ENCODE measurements around the gene CAMTA1. TPM values are rescaled to one million over a fixed set of nuclear protein-coding genes. Genes with fewer than 3 reads are reported as not detected.

The CAMTA1 gene
- total RNA-seq, 2 donors from 2014 or later, result 36.7 to 51.9 TPM

DNA sequence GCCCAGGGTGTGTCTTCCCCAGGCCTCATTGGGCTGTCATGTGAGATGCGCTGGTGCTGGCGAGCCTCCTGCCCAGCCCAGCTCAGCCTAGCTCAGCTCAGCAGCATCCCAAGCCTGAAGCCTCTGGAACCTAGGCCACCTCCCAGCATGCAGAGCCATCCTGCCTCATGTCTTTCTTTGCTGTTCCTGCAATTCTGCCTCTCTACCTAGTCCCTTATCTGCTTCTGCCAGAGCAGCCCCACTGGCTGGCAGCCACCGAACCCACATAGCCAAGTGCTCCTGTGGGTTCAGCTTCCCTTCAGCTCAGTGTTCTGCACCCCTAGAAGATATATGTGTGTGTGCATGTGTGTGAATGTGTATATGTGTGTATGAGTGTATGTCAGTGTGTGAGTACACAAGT, 694.3 kb downstream of the CAMTA1 start:
- Mint-ChIP-seq H3K4me1 (no peaks in the 10 kb centered on the region), H3K27ac (no peak overlapping the region), H3K4me3 (no peak overlapping the region)

DNA sequence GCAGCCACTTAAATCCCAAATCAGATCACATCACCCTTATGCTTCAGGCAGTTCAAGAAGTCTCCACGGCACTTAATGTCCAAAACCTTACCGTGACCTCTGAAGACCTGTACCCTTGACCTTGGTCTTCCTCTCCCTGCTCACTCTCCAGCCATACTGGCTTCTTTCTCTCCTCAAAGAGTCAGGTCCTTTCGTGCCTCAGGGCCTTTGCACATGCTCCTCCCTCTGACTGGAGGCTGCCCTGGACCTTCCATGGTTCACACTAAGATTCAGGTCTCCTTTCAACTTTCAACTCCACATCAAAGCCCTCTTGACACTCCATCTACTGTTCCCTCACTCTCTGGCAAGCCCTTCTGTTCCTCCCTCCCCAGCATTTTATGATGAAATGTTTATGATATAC, 695.9 kb downstream of the CAMTA1 start:
- Mint-ChIP-seq H3K9me3 (no peaks in the 10 kb centered on the region), H3K36me3 (ENCODE audit: low read depth) (no peaks in the 10 kb centered on the region), H3K27ac (no peak overlapping the region), H3K4me1 (no peaks in the 10 kb centered on the region), H3K27me3 (peaks cover 3% of the 10 kb centered on the region), H3K4me3 (no peak overlapping the region)
- ATAC-seq (replicated peaks), result no peak

More for the DNA sequence above, 694.3 kb downstream of the CAMTA1 start:
- ATAC-seq (replicated peaks), result no peak
- Mint-ChIP-seq H3K9me3 (no peaks in the 10 kb centered on the region), H3K27me3 (peaks cover 3% of the 10 kb centered on the region), H3K36me3 (ENCODE audit: low read depth) (no peaks in the 10 kb centered on the region)

- no peaks in the 10 kb centered on the region for H3K4me1 Mint-ChIP-seq
- no peak overlapping the region for H3K27ac Mint-ChIP-seq
- no peaks in the 10 kb centered on the region for H3K9me3 Mint-ChIP-seq
- H3K36me3 Mint-ChIP-seq (ENCODE audit: low read depth), result no peaks in the 10 kb centered on the region
- H3K27me3 Mint-ChIP-seq, result peaks cover 3% of the 10 kb centered on the region
- no peak for ATAC-seq (replicated peaks)
- H3K4me3 Mint-ChIP-seq, result no peak overlapping the region
Measured at GRCh38 chr1:7482077-7482476, 696.8 kb downstream of the CAMTA1 start.

GRCh38 chr1:7482772-7483495, 697.7 kb downstream of the CAMTA1 start:
- no peak overlapping the region for H3K27ac Mint-ChIP-seq
- no peaks in the 10 kb centered on the region for H3K36me3 Mint-ChIP-seq (ENCODE audit: low read depth)
- no peaks in the 10 kb centered on the region for H3K4me1 Mint-ChIP-seq
- no peak overlapping the region for H3K4me3 Mint-ChIP-seq
- ATAC-seq (replicated peaks), result no peak
- no peaks in the 10 kb centered on the region for H3K9me3 Mint-ChIP-seq
- peaks cover 3% of the 10 kb centered on the region for H3K27me3 Mint-ChIP-seq

DNA sequence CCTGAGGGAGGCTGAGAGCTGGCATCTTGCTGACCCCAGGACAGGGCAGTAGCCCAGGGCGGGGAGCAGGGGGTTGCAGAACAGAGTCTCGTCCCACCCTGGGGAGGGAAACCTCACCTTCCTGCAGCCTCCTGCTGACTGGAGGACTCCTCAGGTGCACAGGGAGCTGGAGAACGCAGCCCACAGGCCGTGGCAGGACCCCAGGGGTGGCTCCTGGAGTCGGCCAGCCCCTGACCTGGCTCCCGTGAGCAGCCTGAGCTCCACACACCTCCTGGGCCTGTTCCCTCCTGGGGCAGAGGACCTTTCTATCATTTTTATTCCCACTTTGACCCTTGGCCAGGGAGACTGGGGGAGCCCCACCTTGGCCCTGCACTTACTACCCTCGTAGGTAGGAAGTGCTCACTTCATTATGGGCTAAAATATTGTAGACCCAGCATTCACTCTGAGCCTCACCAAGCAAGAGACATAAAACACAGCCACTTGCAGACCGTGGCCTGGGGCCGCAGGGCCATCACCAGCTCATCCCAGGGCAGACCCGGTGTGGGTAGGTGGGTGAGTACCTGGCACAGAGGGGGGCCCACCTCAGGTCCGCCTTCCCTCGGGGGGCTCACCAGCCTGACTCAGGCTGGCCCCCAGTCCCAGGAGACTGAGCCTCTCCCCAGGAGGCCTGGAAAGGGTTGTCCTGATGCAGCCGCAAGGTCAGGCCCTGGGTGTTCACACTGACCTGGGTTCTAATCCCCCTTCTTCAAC, 698.6 kb downstream of the CAMTA1 start:
- Mint-ChIP-seq H3K9me3 (no peaks in the 10 kb centered on the region), H3K36me3 (ENCODE audit: low read depth) (no peaks in the 10 kb centered on the region), H3K27ac (no peak overlapping the region), H3K4me1 (no peaks in the 10 kb centered on the region), H3K4me3 (no peak overlapping the region), H3K27me3 (peaks cover 5% of the 10 kb centered on the region)
- no peak for ATAC-seq (replicated peaks)

DNA sequence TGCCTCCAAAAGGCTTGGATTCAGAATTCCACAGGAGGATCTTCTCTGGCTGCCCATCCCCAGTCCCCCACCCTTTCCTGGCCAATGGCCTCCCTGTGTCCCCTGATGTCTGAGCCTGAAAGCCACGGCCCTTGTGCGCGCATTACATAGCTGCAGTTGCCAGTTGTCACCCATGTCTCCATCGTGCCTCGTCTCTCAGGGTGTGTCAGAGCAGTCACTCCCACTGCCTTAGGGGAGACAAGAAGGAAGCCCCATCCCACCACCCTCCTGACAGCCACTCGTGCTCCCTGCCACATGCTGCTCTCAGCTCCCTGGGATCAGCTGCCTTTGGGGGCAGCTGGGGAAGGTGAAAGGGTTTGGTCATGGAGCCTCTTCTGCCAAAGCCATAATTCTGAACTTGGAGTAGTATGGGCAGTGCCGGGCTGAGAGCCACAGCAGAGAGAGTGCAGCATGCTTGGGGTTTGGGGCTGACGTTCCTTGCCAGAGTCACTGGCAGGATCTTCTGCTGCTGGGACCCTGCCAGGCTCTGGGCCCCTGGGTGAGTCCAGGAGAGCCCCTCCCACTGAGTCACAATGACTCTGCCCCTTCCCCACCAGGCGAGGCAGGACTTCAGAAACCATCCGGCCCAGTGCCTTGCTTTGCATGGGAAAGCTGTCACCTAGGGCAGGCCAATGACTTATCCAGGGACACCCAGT, 700.0 kb downstream of the CAMTA1 start:
- Mint-ChIP-seq H3K27me3 (peaks cover 10% of the 10 kb centered on the region), H3K36me3 (ENCODE audit: low read depth) (no peaks in the 10 kb centered on the region)
- ATAC-seq (replicated peaks), result no peak

DNA sequence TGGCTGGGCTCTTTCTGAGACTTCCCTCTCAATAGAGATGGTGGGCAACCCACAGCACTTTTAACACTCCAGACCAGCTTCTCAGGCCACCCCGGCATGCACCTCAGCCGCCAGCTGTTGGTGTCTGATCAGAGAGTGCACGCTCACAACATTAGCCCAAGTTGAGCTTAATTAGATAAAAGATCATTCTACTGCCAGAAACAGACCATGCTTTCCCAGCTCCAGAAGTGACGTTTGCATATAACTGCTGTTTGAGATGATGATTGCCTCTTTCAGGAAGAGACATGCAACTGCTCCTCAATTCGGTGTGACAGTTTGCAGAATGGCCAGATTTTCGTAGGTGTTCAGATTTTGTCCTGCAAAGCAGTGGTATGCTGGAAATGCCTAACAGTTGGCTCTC, 700.6 kb downstream of the CAMTA1 start:
- Mint-ChIP-seq H3K27ac (no peak overlapping the region), H3K9me3 (no peaks in the 10 kb centered on the region), H3K4me3 (no peak overlapping the region), H3K36me3 (ENCODE audit: low read depth) (no peaks in the 10 kb centered on the region), H3K4me1 (no peaks in the 10 kb centered on the region), H3K27me3 (peaks cover 11% of the 10 kb centered on the region)
- ATAC-seq (replicated peaks), result no peak

More for the DNA sequence above, 700.0 kb downstream of the CAMTA1 start:
- Mint-ChIP-seq H3K4me3 (no peak overlapping the region), H3K4me1 (no peaks in the 10 kb centered on the region), H3K27ac (no peak overlapping the region), H3K9me3 (no peaks in the 10 kb centered on the region)

DNA sequence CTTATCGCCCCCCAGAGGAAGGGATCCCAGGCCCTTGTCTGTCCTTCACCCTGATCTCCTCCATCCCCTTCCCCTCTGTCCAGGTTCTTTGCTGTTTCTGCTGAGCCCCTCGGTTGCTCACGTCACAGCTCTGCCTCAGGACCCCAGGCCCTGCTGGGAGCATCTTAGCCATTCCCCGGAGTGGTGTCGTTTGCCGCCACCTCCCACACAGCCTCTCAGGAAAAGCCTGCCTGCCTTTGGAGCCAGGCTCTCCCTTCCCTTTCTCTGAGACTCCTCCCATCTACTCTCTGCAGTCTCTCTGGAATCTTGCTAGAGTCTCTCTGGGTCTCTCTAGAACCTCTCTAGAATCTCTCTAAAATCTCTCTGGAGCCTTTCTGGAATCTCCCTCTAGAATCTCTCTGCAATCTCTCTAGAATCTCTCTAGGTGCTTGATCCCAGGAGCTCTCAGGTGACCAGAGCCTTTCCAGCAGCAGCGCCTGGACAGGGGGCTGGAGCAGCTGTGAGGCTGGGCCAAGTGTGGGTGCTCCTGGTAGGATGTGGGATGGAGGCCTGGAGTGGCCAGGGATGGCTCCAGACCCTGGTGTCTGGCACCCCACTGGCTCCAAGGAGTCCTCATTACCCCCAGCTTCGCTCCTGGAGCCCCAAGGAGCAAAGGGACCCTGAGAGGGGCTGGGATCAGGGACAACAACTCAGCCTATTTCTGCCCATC, 702.7 kb downstream of the CAMTA1 start:
- Mint-ChIP-seq H3K27me3 (peaks cover 14% of the 10 kb centered on the region), H3K36me3 (ENCODE audit: low read depth) (no peaks in the 10 kb centered on the region), H3K4me1 (no peaks in the 10 kb centered on the region), H3K9me3 (no peaks in the 10 kb centered on the region), H3K27ac (no peak overlapping the region), H3K4me3 (no peak overlapping the region)
- ATAC-seq (replicated peaks), result no peak

GRCh38 chr1:7488475-7488842, 703.2 kb downstream of the CAMTA1 start:
- Mint-ChIP-seq H3K4me1 (no peaks in the 10 kb centered on the region), H3K27ac (no peak overlapping the region), H3K4me3 (no peak overlapping the region), H3K36me3 (ENCODE audit: low read depth) (no peaks in the 10 kb centered on the region), H3K9me3 (no peaks in the 10 kb centered on the region), H3K27me3 (peaks cover 12% of the 10 kb centered on the region)
- no peak for ATAC-seq (replicated peaks)

DNA sequence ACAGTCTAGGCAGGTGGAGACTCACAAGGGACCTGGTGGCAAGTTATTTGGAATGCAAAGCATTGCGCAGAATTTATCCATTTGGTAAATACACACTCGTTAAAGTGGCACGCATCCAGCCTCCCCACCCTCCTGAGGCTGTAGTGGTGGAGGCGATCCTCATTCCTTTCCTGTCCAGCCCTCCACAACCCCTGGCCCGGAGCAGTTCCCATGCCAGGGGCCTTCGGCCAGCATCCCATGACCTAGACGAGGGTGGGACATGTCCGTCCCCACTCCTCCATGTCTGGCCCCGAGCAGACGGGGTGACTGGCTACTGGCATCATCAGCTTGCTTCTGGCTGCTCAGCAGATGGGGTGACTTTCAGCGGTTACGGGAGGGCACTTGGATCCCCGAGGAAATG, 704.3 kb downstream of the CAMTA1 start:
- peaks cover 12% of the 10 kb centered on the region for H3K27me3 Mint-ChIP-seq
- H3K4me3 Mint-ChIP-seq, result no peak overlapping the region

DNA sequence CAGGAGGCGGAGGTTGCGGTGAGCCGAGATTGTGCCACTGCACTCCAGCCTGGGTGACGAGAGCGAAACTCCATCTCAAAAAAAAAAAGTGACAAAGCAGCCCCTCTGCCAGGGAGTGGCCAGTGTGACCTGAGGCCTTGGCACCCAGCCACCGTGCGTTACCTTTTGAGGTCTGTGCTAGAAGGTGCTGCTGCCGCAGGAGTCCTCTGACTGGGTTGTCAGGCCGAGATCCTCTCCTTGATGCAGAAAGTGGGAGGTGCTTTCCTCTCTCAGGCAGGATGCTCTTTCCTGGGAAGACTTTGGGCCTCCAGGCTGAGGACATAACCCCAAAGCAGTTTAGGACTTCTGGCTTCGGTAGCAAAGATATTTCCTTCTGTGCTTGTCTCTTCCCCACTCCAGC, 705.3 kb downstream of the CAMTA1 start:
- no peak overlapping the region for H3K4me3 Mint-ChIP-seq
- no peaks in the 10 kb centered on the region for H3K9me3 Mint-ChIP-seq
- H3K27ac Mint-ChIP-seq, result no peak overlapping the region
- H3K36me3 Mint-ChIP-seq (ENCODE audit: low read depth), result no peaks in the 10 kb centered on the region
- peaks cover 12% of the 10 kb centered on the region for H3K27me3 Mint-ChIP-seq
- H3K4me1 Mint-ChIP-seq, result no peaks in the 10 kb centered on the region
- no peak for ATAC-seq (replicated peaks)

More for the DNA sequence above, 704.3 kb downstream of the CAMTA1 start:
- Mint-ChIP-seq H3K4me1 (no peaks in the 10 kb centered on the region), H3K36me3 (ENCODE audit: low read depth) (no peaks in the 10 kb centered on the region), H3K9me3 (no peaks in the 10 kb centered on the region), H3K27ac (no peak overlapping the region)
- no peak for ATAC-seq (replicated peaks)

GRCh38 chr1:7491109-7491817, 706.0 kb downstream of the CAMTA1 start:
- Mint-ChIP-seq H3K27ac (no peak overlapping the region), H3K4me3 (no peak overlapping the region), H3K27me3 (peaks cover 12% of the 10 kb centered on the region), H3K9me3 (no peaks in the 10 kb centered on the region), H3K36me3 (ENCODE audit: low read depth) (no peaks in the 10 kb centered on the region), H3K4me1 (no peaks in the 10 kb centered on the region)
- ATAC-seq (replicated peaks), result no peak

DNA sequence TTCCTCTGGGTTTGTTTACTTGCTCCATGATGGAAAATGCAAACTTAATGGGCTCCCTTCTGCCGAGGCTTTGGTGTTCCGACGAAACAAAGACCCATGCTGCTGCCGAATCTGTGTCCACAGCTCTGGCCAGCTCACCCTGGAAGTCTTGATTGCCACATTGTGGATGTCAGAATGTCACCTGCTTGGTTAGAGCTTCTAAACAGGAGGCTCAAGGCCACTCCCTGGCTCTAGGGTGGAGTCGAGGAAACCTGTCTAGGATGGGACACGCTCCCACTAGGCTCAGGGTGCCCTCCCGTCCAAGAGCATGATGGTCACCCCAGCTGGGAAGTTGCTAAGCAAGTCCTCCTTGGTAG, 706.5 kb downstream of the CAMTA1 start:
- Mint-ChIP-seq H3K9me3 (no peaks in the 10 kb centered on the region), H3K4me3 (no peak overlapping the region), H3K36me3 (ENCODE audit: low read depth) (no peaks in the 10 kb centered on the region), H3K4me1 (no peaks in the 10 kb centered on the region), H3K27ac (no peak overlapping the region), H3K27me3 (peaks cover 12% of the 10 kb centered on the region)
- no peak for ATAC-seq (replicated peaks)

Data from activated T-helper 17 cell treated with anti-CD3 and anti-CD28 coated beads, Interleukin-2, amount 50 U/mL, for 72 hours (primary cell).